ENCODE data around the gene NR3C2. TPM values are rescaled to one million over a fixed set of nuclear protein-coding genes. Genes with fewer than 3 reads are reported as not detected.

The NR3C2 gene
- total and polyA plus RNA-seq, 2 of the 4 experiments (the other 2 are of a cell fraction), result 1.1 to 2.3 TPM

DNA sequence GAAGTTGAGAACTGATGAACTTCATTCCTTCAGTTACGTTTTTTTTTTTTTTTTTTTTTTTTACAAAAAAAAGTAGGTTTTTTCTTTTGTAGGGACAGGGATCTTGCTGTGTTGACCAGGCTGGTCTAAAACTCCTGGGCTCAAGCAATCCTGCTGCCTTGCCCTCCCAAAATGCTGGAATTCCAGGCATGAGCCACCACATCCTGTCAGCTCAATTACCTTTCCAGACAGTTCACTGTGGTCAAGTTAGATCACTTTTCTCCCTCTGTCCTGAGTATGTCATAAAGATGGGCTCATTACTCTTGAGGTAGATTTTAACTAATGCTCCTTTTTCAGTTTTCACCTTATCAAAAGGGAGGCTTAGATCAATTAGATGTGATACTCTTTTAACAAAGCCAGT, 10.8 kb upstream of the NR3C2 start:
- dilution Hi-C loops (cut with HindIII; ENCODE audit: low sequenced_read_pairs, unreplicated experiment) (no loop called here), intact Hi-C loops (cut with micrococcal nuclease) (no loop called here), in situ Hi-C loops (cut with MboI; ENCODE audit: low sequenced_read_pairs) (no loop called here)
- no peak for TF ChIP-seq FOS (IDR thresholded peaks at IDR 0.05; ENCODE audit: low read depth, low read length)
- TF ChIP-seq CEBPB (IDR thresholded peaks at IDR 0.05; ENCODE audit: low read depth, low read length), result no peak
- TF ChIP-seq POLR2A (IDR thresholded peaks at IDR 0.05; ENCODE audit: low read depth, low read length), result no peak
- TF ChIP-seq, protein P1, sequence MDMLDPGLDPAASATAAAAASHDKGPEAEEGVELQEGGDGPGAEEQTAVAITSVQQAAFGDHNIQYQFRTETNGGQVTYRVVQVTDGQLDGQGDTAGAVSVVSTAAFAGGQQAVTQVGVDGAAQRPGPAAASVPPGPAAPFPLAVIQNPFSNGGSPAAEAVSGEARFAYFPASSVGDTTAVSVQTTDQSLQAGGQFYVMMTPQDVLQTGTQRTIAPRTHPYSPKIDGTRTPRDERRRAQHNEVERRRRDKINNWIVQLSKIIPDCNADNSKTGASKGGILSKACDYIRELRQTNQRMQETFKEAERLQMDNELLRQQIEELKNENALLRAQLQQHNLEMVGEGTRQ (IDR thresholded peaks at IDR 0.05; ENCODE audit: low read depth, low read length), result no peak
- no peak overlapping the region for H4K8ac ChIP-seq (ENCODE audit: low read depth in 2 of 2, low read length in 2 of 2)
- H3K9me1 ChIP-seq (ENCODE audit: insufficient read depth, low read length), result no peaks in the 10 kb centered on the region
- no peak overlapping the region for H3K4me3 ChIP-seq (ENCODE audit: insufficient read depth, low read depth, low read length)
- DNase-seq (no peak), ATAC-seq (ENCODE audit: low read depth) (no peak)
- CTCF ChIA-PET, result no interaction called here
- no peak overlapping the region for H2BK15ac ChIP-seq (ENCODE audit: low read depth, low read length)
- H2BK120ac ChIP-seq (ENCODE audit: low read depth, low read length), result no peak overlapping the region
- no CpG with 5 or more reads among the region's 1 CpG for WGBS, 2 experiments (ENCODE audit: extremely low coverage in 2 of 2, insufficient read length in 1 of 2)
- BruUV-seq (replicated peaks), result no TSS peak
- H4K20me1 ChIP-seq (ENCODE audit: insufficient read depth, low read length), result no peaks in the 10 kb centered on the region
- H3K23ac ChIP-seq (ENCODE audit: low read depth, low read length), result no peak overlapping the region
- H3K14ac ChIP-seq (replicated peaks; ENCODE audit: low read depth, low read length), result no peak overlapping the region
- H2AK9ac ChIP-seq (replicated peaks; ENCODE audit: low read depth, low read length, poor library complexity), result no peak overlapping the region
- H3K4me2 ChIP-seq (ENCODE audit: low read depth, low read length), result no peak overlapping the region
- no peak overlapping the region for H3K56ac ChIP-seq (ENCODE audit: extremely low read depth, insufficient read depth, low read length)
- no peaks in the 10 kb centered on the region for H3K36me3 ChIP-seq (ENCODE audit: control insufficient read depth, insufficient read depth, low read length)
- H2BK5ac ChIP-seq (ENCODE audit: low read depth, low read length, poor library complexity, severe bottlenecking), result no peak overlapping the region
- H3K9me3 ChIP-seq (ENCODE audit: control insufficient read depth, insufficient read depth, low read length), result no peaks in the 10 kb centered on the region
- no peak overlapping the region for H4K91ac ChIP-seq (ENCODE audit: insufficient read depth, low read depth, low read length)
- no peak overlapping the region for H3K4ac ChIP-seq (ENCODE audit: low read depth, low read length)
- no peaks in the 10 kb centered on the region for H3K4me1 ChIP-seq (ENCODE audit: control insufficient read depth, insufficient read depth, low read length)
- no peak overlapping the region for H2BK20ac ChIP-seq (ENCODE audit: low read depth, low read length)
- POLR2A ChIA-PET (ENCODE audit: unreplicated experiment), result interaction anchor here (0.5 kb wide), 1 partner anchor 579 kb away, joined by 7 read pairs; no protein-coding TSS in a partner anchor
- H2AFZ ChIP-seq (replicated peaks; ENCODE audit: low read length, poor library complexity), result no peak overlapping the region
- no peaks in the 10 kb centered on the region for H3K79me1 ChIP-seq (ENCODE audit: low read depth in 1 of 2, low read length in 2 of 2)
- H3K27ac ChIP-seq (ENCODE audit: insufficient read depth, low read length), result no peak overlapping the region
- H2AK5ac ChIP-seq (ENCODE audit: low read depth, low read length), result no peak overlapping the region
- H3K27me3 ChIP-seq (ENCODE audit: control insufficient read depth, insufficient read depth, low read length), result no peaks in the 10 kb centered on the region
- no peak overlapping the region for H4K5ac ChIP-seq (ENCODE audit: low read depth, low read length)
- H3K18ac ChIP-seq (ENCODE audit: low read depth, low read length), result no peak overlapping the region
- no peak overlapping the region for H3K9ac ChIP-seq (ENCODE audit: low read depth, low read length)

Data from IMR-90 (cell line).